H1 (cell line): ENCODE measurements around the gene ARHGAP18. TPM values are rescaled to one million over a fixed set of nuclear protein-coding genes. Genes with fewer than 3 reads are reported as not detected.

Experiments used
- CTCF ChIA-PET: fragments of 300-600 bp; sonication (Branson Sonifier 250); formaldehyde crosslinking; loops from one replicate; lab custom pipeline; 2021; ENCODE audit not compliant: partially characterized antibody; lab: Charles Lee
- POLR2A ChIA-PET: fragments of 300-600 bp; sonication (Branson Sonifier 250); formaldehyde crosslinking; loops from one replicate; lab custom pipeline; 2021; ENCODE audit warnings: inconsistent platforms; ENCODE audit not compliant: partially characterized antibody; lab: Charles Lee
- DNase-seq, 2 experiments: peaks; one replicate each; pipeline versions ENCODE4 v3.0.0 to v3.0.0-alpha.2; 2010 to 2022; ENCODE audit warnings: low spot score in 2 of 2, low read depth in 1 of 2, mixed read lengths in 1 of 2
- FAIRE-seq: peaks from 2 replicates; lab custom pipeline; 2011; peaks lifted over from hg19 to GRCh38; lab: Jason Lieb, UNC
- H2AFZ ChIP-seq: 2 replicates; pipeline ENCODE4 v1.8.1; 2012; ENCODE audit warnings: low read length, inconsistent platforms
- H2AK5ac ChIP-seq: 2 replicates; pipeline ENCODE4 v1.6.1; 2013; ENCODE audit warnings: low read depth, low read length
- H2BK120ac ChIP-seq: replicated peaks from 2 replicates; pipeline ENCODE3; 2013; ENCODE audit warnings: low read depth, low read length, inconsistent platforms
- H2BK12ac ChIP-seq: 2 replicates; pipeline ENCODE4 v1.6.1; 2013; ENCODE audit warnings: low read depth, low read length
- H2BK15ac ChIP-seq: 2 replicates; pipeline ENCODE4 v1.6.1; 2013; ENCODE audit warnings: low read length
- H2BK20ac ChIP-seq: 2 replicates; pipeline ENCODE4 v1.6.1; 2013; ENCODE audit warnings: low read length
- H2BK5ac ChIP-seq: 2 replicates; pipeline ENCODE4 v1.6.1; 2013; ENCODE audit warnings: low read depth, low read length
- H3K14ac ChIP-seq: 2 replicates; pipeline ENCODE4 v1.6.1; 2013; ENCODE audit warnings: inconsistent platforms; ENCODE audit not compliant: insufficient read length
- H3K18ac ChIP-seq: 2 replicates; pipeline ENCODE4 v1.6.1; 2013; ENCODE audit warnings: low read length; ENCODE audit errors: extremely low read depth
- H3K23ac ChIP-seq: 2 replicates; pipeline ENCODE4 v1.6.1; 2013; ENCODE audit warnings: inconsistent platforms; ENCODE audit not compliant: insufficient read length
- H3K23me2 ChIP-seq: 2 replicates; pipeline ENCODE4 v1.6.1; 2013; ENCODE audit warnings: low read depth, low read length
- H3K27ac ChIP-seq: 2 replicates; pipeline ENCODE4 v1.6.1; 2011; ENCODE audit warnings: low read depth, low read length, inconsistent platforms
- H3K27me3 ChIP-seq, 4 experiments: replicated peaks in 1 of 4; 1 replicate in 1 of 4; 2 replicates in 3 of 4; pipeline versions ENCODE4 v1.6.1 to v1.8.1; 2011 to 2013; ENCODE audit warnings: low read length in 3 of 4, mild to moderate bottlenecking in 3 of 4, inconsistent platforms in 2 of 4, mixed read lengths in 2 of 4, moderate library complexity in 1 of 4; ENCODE audit not compliant: control insufficient read depth in 3 of 4, insufficient read depth in 3 of 4; ENCODE audit errors: extremely low read depth in 1 of 4
- H3K36me3 ChIP-seq, 4 experiments: 2 replicates each; pipeline versions ENCODE4 v1.6.1 to v1.8.1; 2011 to 2013; ENCODE audit warnings: mild to moderate bottlenecking in 4 of 4, low read length in 3 of 4, moderate library complexity in 2 of 4, control low read depth in 1 of 4, inconsistent platforms in 1 of 4; ENCODE audit not compliant: insufficient read depth in 4 of 4, control insufficient read depth in 2 of 4
- H3K4ac ChIP-seq: replicated peaks from 2 replicates; pipeline ENCODE3; 2013; ENCODE audit warnings: low read length, low read depth, mixed read lengths, inconsistent platforms; ENCODE audit not compliant: insufficient read length
- H3K4me1 ChIP-seq, 4 experiments: replicated peaks in 1 of 4; 1 replicate in 1 of 4; 2 replicates in 3 of 4; pipeline versions ENCODE4 v1.6.1 to v1.8.1; 2011 to 2013; ENCODE audit warnings: low read length in 3 of 4, inconsistent platforms in 2 of 4, mixed read lengths in 1 of 4; ENCODE audit not compliant: insufficient read depth in 4 of 4, control insufficient read depth in 3 of 4
- H3K4me2 ChIP-seq, 2 experiments: 2 replicates each; pipeline versions ENCODE4 v1.6.1 to v1.8.1; 2011 to 2013; ENCODE audit warnings: low read depth in 2 of 2, low read length in 2 of 2, control low read depth in 1 of 2, inconsistent platforms in 1 of 2, mild to moderate bottlenecking in 1 of 2; ENCODE audit not compliant: insufficient read depth in 1 of 2
- H3K4me3 ChIP-seq, 4 experiments: fragments of 200-600, 300-600 bp in 1 of 4; sonication (generic), shearing (Covaris generic), sonication (Bioruptor Twin) in 1 of 4; 2 replicates each; pipeline versions ENCODE4 v1.5.1 to v1.8.1; 2011 to 2016; ENCODE audit warnings: low read length in 4 of 4, low read depth in 3 of 4, control low read depth in 2 of 4, inconsistent platforms in 2 of 4, mild to moderate bottlenecking in 2 of 4, mixed read lengths in 1 of 4, moderate library complexity in 1 of 4; ENCODE audit not compliant: insufficient read depth in 2 of 4; ENCODE audit errors: extremely low read depth in 1 of 4
- H3K56ac ChIP-seq: replicated peaks from 2 replicates; pipeline ENCODE3; 2013; ENCODE audit warnings: low read depth, mild to moderate bottlenecking, mixed read lengths, low read length, inconsistent platforms; ENCODE audit not compliant: insufficient read length
- H3K79me1 ChIP-seq: 2 replicates; pipeline ENCODE4 v1.6.1; 2013; ENCODE audit warnings: low read depth, low read length, control low read depth
- H3K79me2 ChIP-seq, 2 experiments: 2 replicates each; pipeline versions ENCODE4 v1.6.1 to v1.8.1; 2012 to 2013; ENCODE audit warnings: low read length in 2 of 2, mild to moderate bottlenecking in 2 of 2, inconsistent platforms in 1 of 2; ENCODE audit not compliant: insufficient read depth in 2 of 2, control insufficient read depth in 1 of 2
- H3K9ac ChIP-seq, 4 experiments: replicated peaks in 1 of 4; 1 replicate in 1 of 4; 2 replicates in 3 of 4; pipeline versions ENCODE4 v1.6.1 to v1.8.1; 2011 to 2013; ENCODE audit warnings: low read depth in 3 of 4, low read length in 3 of 4, control low read depth in 2 of 4, mild to moderate bottlenecking in 2 of 4, moderate library complexity in 2 of 4, inconsistent platforms in 1 of 4; ENCODE audit errors: extremely low read depth in 1 of 4
- H3K9me3 ChIP-seq, 2 experiments: 2 replicates each; pipeline versions ENCODE4 v1.6.1 to v1.8.1; 2012 to 2013; ENCODE audit warnings: mild to moderate bottlenecking in 2 of 2, moderate library complexity in 2 of 2, control low read depth in 1 of 2, inconsistent platforms in 1 of 2, low read depth in 1 of 2, low read length in 1 of 2, mixed read lengths in 1 of 2; ENCODE audit not compliant: insufficient read depth in 2 of 2
- H4K20me1 ChIP-seq, 2 experiments: replicated peaks in 1 of 2; 2 replicates each; pipeline versions ENCODE3 to v1.8.1; 2011 to 2013; ENCODE audit warnings: inconsistent platforms in 2 of 2, low read length in 2 of 2, mild to moderate bottlenecking in 1 of 2; ENCODE audit not compliant: insufficient read depth in 2 of 2, control insufficient read depth in 1 of 2
- H4K5ac ChIP-seq: 2 replicates; pipeline ENCODE4 v1.6.1; 2013; ENCODE audit warnings: low read length, low read depth, mixed read lengths, inconsistent platforms; ENCODE audit not compliant: insufficient read length
- H4K8ac ChIP-seq: 2 replicates; pipeline ENCODE4 v1.8.0; 2013; ENCODE audit warnings: mild to moderate bottlenecking, moderate library complexity, low read length, inconsistent platforms; ENCODE audit not compliant: insufficient read depth; ENCODE audit errors: extremely low read depth
- H4K91ac ChIP-seq: replicated peaks from 2 replicates; pipeline ENCODE3; 2013; ENCODE audit warnings: low read length, mixed read lengths, inconsistent platforms; ENCODE audit not compliant: insufficient read length
- CREB1 ChIP-seq: IDR thresholded peaks from 2 replicates; pipeline ENCODE4 v1.6.1; 2012; ENCODE audit warnings: inconsistent platforms
- JUN ChIP-seq: IDR thresholded peaks from 2 replicates; pipeline ENCODE4 v1.6.1; 2011; ENCODE audit warnings: low read depth, mild to moderate bottlenecking, improper control_type of control experiment, low read length
- JUND ChIP-seq: IDR thresholded peaks from 2 replicates; pipeline ENCODE4 v1.6.1; 2011; ENCODE audit warnings: mild to moderate bottlenecking, improper control_type of control experiment, low read length
- MAFK ChIP-seq: IDR thresholded peaks from 2 replicates; pipeline ENCODE4 v1.6.1; 2012; ENCODE audit warnings: low read depth, mild to moderate bottlenecking, improper control_type of control experiment, low read length
- PHF8 ChIP-seq: fragments of 200-600 bp; sonication (generic); conservative IDR thresholded peaks from 2 replicates; pipeline ENCODE4 v1.7.1; 2012; ENCODE audit warnings: low read depth, mild to moderate bottlenecking, inconsistent platforms, low read length, moderate library complexity
- SIRT6 ChIP-seq: IDR thresholded peaks from one replicate; pipeline ENCODE4 v1.7.1; 2012; ENCODE audit warnings: low read length, inconsistent platforms
- TCF12 ChIP-seq: IDR thresholded peaks from 2 replicates; pipeline ENCODE4 v1.6.1; 2011; ENCODE audit warnings: low read depth, mild to moderate bottlenecking, low read length
- YY1 ChIP-seq: IDR thresholded peaks from 2 replicates; pipeline ENCODE4 v1.6.1; 2011; ENCODE audit warnings: low read depth, mild to moderate bottlenecking, low read length
- WGBS, 2 experiments: shearing (Covaris generic) in 1 of 2; methylation state at CpG; one replicate each; pipeline versions ENCODE4 v1.1.6 to v1.1.7; 2013 to 2015; ENCODE audit warnings: low lambda C conversion rate in 2 of 2, mixed read lengths in 2 of 2, inconsistent platforms in 1 of 2, low coverage in 1 of 2, missing lambda C conversion rate in 1 of 2; ENCODE audit not compliant: insufficient replicate concordance in 2 of 2, insufficient coverage in 1 of 2, insufficient read length in 1 of 2; ENCODE audit errors: extremely low coverage in 1 of 2, missing lambda C conversion rate in 1 of 2; 5-methylcytosine and 5-hydroxymethylcytosine counted together
- polyA plus RNA-seq, 7 experiments: library from polyadenylated mRNA; depleted of rRNA in 3 of 7; stranded (reverse) in 5 of 7; unstranded in 2 of 7; fragments of >200 nt in 5 of 7; fragments of 200-250 nt in 2 of 7; gene quantifications; 1 replicate in 5 of 7; 2 replicates in 1 of 7; 4 replicates in 1 of 7; pipeline versions ENCODE4 v1.2.1 to v1.2.3, GENCODE V29; 2011 to 2013; ENCODE audit warnings: missing spikeins in 2 of 7, mixed read lengths in 2 of 7
- total RNA-seq: library from RNA; stranded (reverse); fragmentation: NEBNext Ultra II Directional; extraction: Animal tissue kit (Norgen Biotek cat#: 25700); gene quantifications from 2 replicates; pipeline ENCODE4 v1.2.1, GENCODE V29; 2021
- TF ChIP-seq, protein P1 (sequence below): IDR thresholded peaks from 2 replicates; pipeline ENCODE4 v1.6.1; 2012; ENCODE audit warnings: inconsistent platforms

ARHGAP18 gene
- total and polyA plus RNA-seq, 2 of the 8 experiments (the other 6 are each of a cell fraction or from before 2014, with no cell fraction given): 0.83 to 4.5 TPM

DNA sequence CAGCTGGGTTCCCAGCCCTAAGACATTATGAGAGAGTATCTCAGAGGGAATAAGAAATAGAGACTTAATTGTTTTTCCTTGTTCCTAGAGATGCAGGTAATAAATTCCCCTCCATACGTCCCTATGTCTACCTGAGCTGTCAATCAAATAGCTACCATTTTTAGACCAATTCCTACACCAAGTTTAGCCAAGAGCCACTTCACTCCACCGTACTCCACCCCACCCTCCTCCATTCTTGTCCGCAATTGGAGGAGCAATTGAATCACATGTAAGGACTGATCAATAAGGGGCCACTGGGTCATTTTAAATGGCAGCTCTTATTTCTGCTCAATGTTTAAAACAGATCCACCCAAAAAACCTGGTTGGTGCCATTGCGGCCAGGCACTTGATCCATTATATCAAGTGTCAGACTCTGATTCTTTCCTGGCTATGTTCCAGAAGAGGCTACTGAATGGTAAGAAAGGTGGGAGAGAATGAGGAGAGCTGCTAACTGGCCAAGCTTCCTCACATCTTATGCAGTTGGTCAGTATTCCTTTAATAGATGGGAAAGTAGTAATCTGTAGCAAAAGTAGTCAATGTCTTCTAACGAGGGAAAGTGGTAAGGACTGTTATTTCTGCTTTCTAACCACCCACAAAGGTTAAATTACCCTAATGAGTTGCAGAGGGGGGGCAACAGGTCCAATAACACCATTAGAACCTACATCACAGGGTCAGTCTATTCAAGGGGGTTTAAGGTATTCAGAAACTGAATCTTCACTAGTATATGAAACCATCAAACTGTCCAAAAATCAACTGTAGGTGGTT is 34.1 kb downstream of the ARHGAP18 start:
- H3K79me2 ChIP-seq: no peaks in the 10 kb centered on the region
- 92% methylated on average over 5 of the region's 5 CpGs; no CpG with 5 or more reads in 1 of the 2 experiments for WGBS, 2 experiments
- TF ChIP-seq JUND (no peak), MAFK (no peak), CREB1 (no peak), PHF8 (no peak), TCF12 (no peak), SIRT6 (no peak), YY1 (no peak), JUN (no peak)
- TF ChIP-seq, protein P1, sequence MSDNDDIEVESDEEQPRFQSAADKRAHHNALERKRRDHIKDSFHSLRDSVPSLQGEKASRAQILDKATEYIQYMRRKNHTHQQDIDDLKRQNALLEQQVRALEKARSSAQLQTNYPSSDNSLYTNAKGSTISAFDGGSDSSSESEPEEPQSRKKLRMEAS: no peak

More for the DNA sequence above, 34.1 kb downstream of the ARHGAP18 start:
- Histone ChIP-seq H3K23me2 (no peaks in the 10 kb centered on the region), H2BK12ac (no peak overlapping the region), H3K14ac (no peak overlapping the region), H2AFZ (no peak overlapping the region), H2AK5ac (no peak overlapping the region), H2BK120ac (no peak overlapping the region), H4K91ac (no peak overlapping the region), H3K4me3 (no peak overlapping the region), H3K23ac (no peak overlapping the region), H2BK15ac (no peak overlapping the region), H4K5ac (no peak overlapping the region), H3K9me3 (no peaks in the 10 kb centered on the region), H2BK5ac (no peak overlapping the region), H3K4me2 (no peak overlapping the region), H3K9ac (no peak overlapping the region), H3K36me3 (no peaks in the 10 kb centered on the region), H3K27me3 (no peaks in the 10 kb centered on the region), H3K4me1 (no peaks in the 10 kb centered on the region), H4K20me1 (no peaks in the 10 kb centered on the region), H3K56ac (no peak overlapping the region), H3K27ac (no peak overlapping the region), H2BK20ac (no peak overlapping the region), H3K79me1 (no peaks in the 10 kb centered on the region), H3K4ac (no peak overlapping the region), H4K8ac (no peak overlapping the region), H3K18ac (no peak overlapping the region)
- ChIA-PET CTCF (interaction anchor here (0.6 to 1.5 kb wide), 11 partner anchors 9 to 177 kb away, joined by 3 to 7 read pairs (median 3); no protein-coding TSS in a partner anchor), POLR2A (no interaction called here)
- DNase-seq (no peak), FAIRE-seq (no peak)
